ENCODE data around the gene TICAM2.

DNA sequence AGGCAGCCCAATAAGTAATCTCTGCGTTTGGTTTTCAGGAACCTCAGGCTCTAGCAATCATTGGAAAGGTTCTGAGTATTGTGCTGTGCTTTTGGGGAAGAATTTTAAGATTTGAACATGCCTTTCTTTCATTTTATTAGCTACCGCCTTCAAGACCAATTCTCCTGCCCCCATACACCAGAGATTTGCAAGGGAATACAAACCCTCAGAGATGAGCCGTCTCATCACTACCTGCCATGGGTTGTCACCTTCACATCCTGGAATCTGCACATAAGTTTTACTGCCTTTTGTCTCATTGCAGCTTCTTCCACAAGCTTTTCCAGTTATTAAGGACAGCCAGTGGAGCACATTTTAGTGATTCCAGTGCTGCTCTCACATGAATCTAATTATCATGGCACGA lies 35.2 kb upstream of the TICAM2 start:
- TF ChIP-seq, protein P1, sequence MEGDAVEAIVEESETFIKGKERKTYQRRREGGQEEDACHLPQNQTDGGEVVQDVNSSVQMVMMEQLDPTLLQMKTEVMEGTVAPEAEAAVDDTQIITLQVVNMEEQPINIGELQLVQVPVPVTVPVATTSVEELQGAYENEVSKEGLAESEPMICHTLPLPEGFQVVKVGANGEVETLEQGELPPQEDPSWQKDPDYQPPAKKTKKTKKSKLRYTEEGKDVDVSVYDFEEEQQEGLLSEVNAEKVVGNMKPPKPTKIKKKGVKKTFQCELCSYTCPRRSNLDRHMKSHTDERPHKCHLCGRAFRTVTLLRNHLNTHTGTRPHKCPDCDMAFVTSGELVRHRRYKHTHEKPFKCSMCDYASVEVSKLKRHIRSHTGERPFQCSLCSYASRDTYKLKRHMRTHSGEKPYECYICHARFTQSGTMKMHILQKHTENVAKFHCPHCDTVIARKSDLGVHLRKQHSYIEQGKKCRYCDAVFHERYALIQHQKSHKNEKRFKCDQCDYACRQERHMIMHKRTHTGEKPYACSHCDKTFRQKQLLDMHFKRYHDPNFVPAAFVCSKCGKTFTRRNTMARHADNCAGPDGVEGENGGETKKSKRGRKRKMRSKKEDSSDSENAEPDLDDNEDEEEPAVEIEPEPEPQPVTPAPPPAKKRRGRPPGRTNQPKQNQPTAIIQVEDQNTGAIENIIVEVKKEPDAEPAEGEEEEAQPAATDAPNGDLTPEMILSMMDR (IDR thresholded peaks at IDR 0.05): no peak
- TF ChIP-seq POLR2A (IDR thresholded peaks at IDR 0.05): no peak

Measured in gastroesophageal sphincter (tissue), 3 donors.